ENCODE results near the gene KLF15. TPM values are rescaled to one million over a fixed set of nuclear protein-coding genes. Genes with fewer than 3 reads are reported as not detected.

KLF15 gene
- total and polyA plus RNA-seq, 2 experiments from 2014 or later = 3.5 to 19.8 TPM

DNA sequence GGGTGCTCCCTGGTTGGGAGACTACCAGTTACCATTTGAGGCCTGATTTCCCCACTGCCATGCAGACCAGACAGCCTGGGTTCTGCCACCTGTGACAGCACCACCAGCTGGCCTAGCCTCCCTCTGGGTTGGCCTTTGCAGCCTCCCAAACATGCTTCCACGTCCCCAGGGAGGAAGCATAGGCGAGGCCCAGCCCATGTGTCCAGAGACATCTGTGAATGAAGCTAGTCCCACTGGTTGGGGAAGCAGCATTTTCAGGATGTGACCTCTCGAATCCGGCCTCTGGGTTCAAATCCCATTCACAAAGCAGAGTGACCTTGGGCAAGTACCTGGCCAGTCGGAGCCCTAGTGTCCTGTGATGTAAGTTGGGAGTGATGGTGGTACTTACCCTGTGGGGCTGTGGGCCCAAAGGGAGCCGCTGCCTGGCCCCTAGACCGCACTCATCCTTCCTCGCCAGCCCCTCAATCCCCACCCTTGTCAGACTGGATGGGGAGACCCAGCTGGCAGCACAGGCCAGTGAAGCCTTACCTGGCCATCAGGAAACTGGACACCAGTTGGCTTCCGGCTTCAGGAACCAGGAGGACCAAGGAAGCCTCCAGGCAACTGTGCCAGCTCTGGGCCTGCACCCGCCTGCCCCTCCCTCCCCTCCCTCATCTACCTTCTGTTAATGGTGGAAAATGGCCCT lies 6.0 kb downstream of the KLF15 start (continued):
- TF ChIP-seq, protein P1, sequence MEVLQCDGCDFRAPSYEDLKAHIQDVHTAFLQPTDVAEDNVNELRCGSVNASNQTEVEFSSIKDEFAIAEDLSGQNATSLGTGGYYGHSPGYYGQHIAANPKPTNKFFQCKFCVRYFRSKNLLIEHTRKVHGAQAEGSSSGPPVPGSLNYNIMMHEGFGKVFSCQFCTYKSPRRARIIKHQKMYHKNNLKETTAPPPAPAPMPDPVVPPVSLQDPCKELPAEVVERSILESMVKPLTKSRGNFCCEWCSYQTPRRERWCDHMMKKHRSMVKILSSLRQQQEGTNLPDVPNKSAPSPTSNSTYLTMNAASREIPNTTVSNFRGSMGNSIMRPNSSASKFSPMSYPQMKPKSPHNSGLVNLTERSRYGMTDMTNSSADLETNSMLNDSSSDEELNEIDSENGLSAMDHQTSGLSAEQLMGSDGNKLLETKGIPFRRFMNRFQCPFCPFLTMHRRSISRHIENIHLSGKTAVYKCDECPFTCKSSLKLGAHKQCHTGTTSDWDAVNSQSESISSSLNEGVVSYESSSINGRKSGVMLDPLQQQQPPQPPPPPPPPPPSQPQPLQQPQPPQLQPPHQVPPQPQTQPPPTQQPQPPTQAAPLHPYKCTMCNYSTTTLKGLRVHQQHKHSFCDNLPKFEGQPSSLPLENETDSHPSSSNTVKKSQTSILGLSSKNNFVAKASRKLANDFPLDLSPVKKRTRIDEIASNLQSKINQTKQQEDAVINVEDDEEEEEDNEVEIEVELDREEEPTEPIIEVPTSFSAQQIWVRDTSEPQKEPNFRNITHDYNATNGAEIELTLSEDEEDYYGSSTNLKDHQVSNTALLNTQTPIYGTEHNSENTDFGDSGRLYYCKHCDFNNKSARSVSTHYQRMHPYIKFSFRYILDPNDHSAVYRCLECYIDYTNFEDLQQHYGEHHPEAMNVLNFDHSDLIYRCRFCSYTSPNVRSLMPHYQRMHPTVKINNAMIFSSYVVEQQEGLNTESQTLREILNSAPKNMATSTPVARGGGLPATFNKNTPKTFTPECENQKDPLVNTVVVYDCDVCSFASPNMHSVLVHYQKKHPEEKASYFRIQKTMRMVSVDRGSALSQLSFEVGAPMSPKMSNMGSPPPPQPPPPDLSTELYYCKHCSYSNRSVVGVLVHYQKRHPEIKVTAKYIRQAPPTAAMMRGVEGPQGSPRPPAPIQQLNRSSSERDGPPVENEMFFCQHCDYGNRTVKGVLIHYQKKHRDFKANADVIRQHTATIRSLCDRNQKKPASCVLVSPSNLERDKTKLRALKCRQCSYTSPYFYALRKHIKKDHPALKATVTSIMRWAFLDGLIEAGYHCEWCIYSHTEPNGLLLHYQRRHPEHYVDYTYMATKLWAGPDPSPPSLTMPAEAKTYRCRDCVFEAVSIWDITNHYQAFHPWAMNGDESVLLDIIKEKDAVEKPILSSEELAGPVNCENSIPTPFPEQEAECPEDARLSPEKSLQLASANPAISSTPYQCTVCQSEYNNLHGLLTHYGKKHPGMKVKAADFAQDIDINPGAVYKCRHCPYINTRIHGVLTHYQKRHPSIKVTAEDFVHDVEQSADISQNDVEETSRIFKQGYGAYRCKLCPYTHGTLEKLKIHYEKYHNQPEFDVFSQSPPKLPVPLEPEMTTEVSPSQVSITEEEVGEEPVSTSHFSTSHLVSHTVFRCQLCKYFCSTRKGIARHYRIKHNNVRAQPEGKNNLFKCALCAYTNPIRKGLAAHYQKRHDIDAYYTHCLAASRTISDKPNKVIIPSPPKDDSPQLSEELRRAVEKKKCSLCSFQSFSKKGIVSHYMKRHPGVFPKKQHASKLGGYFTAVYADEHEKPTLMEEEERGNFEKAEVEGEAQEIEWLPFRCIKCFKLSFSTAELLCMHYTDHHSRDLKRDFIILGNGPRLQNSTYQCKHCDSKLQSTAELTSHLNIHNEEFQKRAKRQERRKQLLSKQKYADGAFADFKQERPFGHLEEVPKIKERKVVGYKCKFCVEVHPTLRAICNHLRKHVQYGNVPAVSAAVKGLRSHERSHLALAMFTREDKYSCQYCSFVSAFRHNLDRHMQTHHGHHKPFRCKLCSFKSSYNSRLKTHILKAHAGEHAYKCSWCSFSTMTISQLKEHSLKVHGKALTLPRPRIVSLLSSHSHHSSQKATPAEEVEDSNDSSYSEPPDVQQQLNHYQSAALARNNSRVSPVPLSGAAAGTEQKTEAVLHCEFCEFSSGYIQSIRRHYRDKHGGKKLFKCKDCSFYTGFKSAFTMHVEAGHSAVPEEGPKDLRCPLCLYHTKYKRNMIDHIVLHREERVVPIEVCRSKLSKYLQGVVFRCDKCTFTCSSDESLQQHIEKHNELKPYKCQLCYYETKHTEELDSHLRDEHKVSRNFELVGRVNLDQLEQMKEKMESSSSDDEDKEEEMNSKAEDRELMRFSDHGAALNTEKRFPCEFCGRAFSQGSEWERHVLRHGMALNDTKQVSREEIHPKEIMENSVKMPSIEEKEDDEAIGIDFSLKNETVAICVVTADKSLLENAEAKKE (CRISPR knock-in tag; IDR thresholded peaks at IDR 0.05) = no peak

DNA sequence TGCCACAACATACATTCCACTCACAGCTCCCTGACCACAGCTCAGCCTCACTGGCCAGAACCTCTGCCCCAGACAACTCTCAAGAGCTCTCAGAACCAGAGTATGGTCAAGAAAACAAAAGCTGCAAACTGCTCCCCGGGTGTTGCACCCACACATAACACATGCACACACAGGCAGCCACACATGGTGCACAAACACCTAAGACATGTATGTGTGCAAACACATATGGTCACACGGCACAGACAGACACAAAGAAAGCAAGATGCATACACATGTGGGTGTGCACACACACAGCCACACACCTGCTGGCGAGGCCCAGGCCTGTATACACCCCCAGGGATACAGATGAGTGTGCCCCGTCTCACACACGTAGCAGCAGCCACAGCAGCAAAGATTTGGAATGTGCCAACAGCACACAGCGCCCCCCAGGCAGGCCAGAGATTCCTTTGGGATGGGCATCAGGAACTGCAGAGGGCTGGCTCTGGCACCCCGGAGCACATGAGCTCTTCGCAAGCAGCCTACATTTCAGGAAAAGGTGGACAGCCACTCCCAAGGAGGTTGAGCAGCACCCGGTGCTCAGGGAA lies 6.6 kb downstream of the KLF15 start:
- H4K20me1 ChIP-seq (replicated peaks; ENCODE audit: insufficient read depth) = no peaks in the 10 kb centered on the region; the same call in 1 of the 2 replicates
- TF ChIP-seq POLR2AphosphoS5 (IDR thresholded peaks at IDR 0.05; ENCODE audit: low read depth) = no peak
- TF ChIP-seq, protein P2, sequence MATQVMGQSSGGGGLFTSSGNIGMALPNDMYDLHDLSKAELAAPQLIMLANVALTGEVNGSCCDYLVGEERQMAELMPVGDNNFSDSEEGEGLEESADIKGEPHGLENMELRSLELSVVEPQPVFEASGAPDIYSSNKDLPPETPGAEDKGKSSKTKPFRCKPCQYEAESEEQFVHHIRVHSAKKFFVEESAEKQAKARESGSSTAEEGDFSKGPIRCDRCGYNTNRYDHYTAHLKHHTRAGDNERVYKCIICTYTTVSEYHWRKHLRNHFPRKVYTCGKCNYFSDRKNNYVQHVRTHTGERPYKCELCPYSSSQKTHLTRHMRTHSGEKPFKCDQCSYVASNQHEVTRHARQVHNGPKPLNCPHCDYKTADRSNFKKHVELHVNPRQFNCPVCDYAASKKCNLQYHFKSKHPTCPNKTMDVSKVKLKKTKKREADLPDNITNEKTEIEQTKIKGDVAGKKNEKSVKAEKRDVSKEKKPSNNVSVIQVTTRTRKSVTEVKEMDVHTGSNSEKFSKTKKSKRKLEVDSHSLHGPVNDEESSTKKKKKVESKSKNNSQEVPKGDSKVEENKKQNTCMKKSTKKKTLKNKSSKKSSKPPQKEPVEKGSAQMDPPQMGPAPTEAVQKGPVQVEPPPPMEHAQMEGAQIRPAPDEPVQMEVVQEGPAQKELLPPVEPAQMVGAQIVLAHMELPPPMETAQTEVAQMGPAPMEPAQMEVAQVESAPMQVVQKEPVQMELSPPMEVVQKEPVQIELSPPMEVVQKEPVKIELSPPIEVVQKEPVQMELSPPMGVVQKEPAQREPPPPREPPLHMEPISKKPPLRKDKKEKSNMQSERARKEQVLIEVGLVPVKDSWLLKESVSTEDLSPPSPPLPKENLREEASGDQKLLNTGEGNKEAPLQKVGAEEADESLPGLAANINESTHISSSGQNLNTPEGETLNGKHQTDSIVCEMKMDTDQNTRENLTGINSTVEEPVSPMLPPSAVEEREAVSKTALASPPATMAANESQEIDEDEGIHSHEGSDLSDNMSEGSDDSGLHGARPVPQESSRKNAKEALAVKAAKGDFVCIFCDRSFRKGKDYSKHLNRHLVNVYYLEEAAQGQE (IDR thresholded peaks at IDR 0.05; ENCODE audit: unreplicated experiment) = no peak
- H3K4me3 Mint-ChIP-seq = no peak overlapping the region
- peaks cover 5% of the 10 kb centered on the region for H3K4me1 ChIP-seq (ENCODE audit: insufficient read depth)
- H3K27ac ChIP-seq (ENCODE audit: low read depth) = no peak overlapping the region
- H3K27me3 Mint-ChIP-seq (ENCODE audit: insufficient read depth, low read depth, poor library complexity) = peaks cover 6% of the 10 kb centered on the region
- H3K27me3 ChIP-seq (ENCODE audit: insufficient read depth) = no peaks in the 10 kb centered on the region
- no peaks in the 10 kb centered on the region for H3K36me3 ChIP-seq (ENCODE audit: insufficient read depth)
- no peaks in the 10 kb centered on the region for H3K9me2 ChIP-seq (ENCODE audit: insufficient read depth)
- no peak overlapping the region for H2AFZ ChIP-seq
- no peak overlapping the region for H3K27ac Mint-ChIP-seq
- peaks cover 13% of the 10 kb centered on the region for H3K4me1 Mint-ChIP-seq
- H3K4me2 ChIP-seq = no peak overlapping the region
- 0 out of 2 replicates have a peak, but pooled peaks cover 3% of the 10 kb centered on the region for H3F3A ChIP-seq (replicated peaks; ENCODE audit: low read depth)
- H3K79me2 ChIP-seq (replicated peaks; ENCODE audit: insufficient read depth) = no peaks in the 10 kb centered on the region
- H3K4me3 ChIP-seq = no peak overlapping the region
- H3K9me3 Mint-ChIP-seq = no peaks in the 10 kb centered on the region
- ATAC-seq = no peak
- DNase-seq (ENCODE audit: low spot score) = no peak
- H3K36me3 Mint-ChIP-seq (ENCODE audit: low read depth) = peaks cover 23% of the 10 kb centered on the region
